Tibial artery (tissue), 4 donors: ENCODE data around the gene MEG3.

ENCODE experiments used
- DNase-seq, 2 donors: peaks; one replicate each; pipeline ENCODE4 v3.0.0-alpha.2; 2019
- H3K27ac ChIP-seq, 2 donors: fragments of 200-600 bp; sonication (generic) in 1 of 2; 1 replicate in 1 of 2; 2 replicates in 1 of 2; pipeline ENCODE4 v1.5.1; 2018 to 2019; ENCODE audit warnings: mild to moderate bottlenecking in 1 of 2
- H3K27me3 ChIP-seq, 2 donors: fragments of 200-600 bp; sonication (generic) in 1 of 2; one replicate each; pipeline versions ENCODE4 v1.5.1 to v1.6.0; 2016 to 2019
- H3K36me3 ChIP-seq, 3 donors: fragments of 200-600 bp; sonication (generic) in 2 of 3; one replicate each; pipeline ENCODE4 v1.5.1; 2016 to 2019; ENCODE audit warnings: mild to moderate bottlenecking in 2 of 3
- H3K4me1 ChIP-seq, 4 donors: fragments of 200-600 bp; sonication (generic) in 2 of 4; 1 replicate in 3 of 4; 2 replicates in 1 of 4; pipeline ENCODE4 v1.5.1; 2016 to 2019
- H3K4me3 ChIP-seq, 2 donors: fragments of 200-600 bp; sonication (generic) in 1 of 2; 1 replicate in 1 of 2; 2 replicates in 1 of 2; pipeline ENCODE4 v1.5.1; 2018 to 2019; ENCODE audit warnings: mild to moderate bottlenecking in 2 of 2
- H3K9me3 ChIP-seq, 3 donors: fragments of 200-600 bp; sonication (generic) in 1 of 3; one replicate each; pipeline ENCODE4 v1.5.1; 2016 to 2019
- CTCF ChIP-seq, 2 experiments: fragments of 200-600 bp in 1 of 2; fragments of 450-650 bp in 1 of 2; IDR thresholded peaks; one replicate each; pipeline ENCODE4 v1.5.1; 2017 to 2019; ENCODE audit warnings: antibody characterized with exemption in 2 of 2, mild to moderate bottlenecking in 1 of 2, moderate library complexity in 1 of 2
- intact Hi-C: fragments of 100-400 bp; cut with DNase I; formaldehyde crosslinking; loops from one replicate; pipeline ENCODE4 v1.15.0; 2023; ENCODE audit warnings: low total_unique reads

The MEG3 gene

DNA sequence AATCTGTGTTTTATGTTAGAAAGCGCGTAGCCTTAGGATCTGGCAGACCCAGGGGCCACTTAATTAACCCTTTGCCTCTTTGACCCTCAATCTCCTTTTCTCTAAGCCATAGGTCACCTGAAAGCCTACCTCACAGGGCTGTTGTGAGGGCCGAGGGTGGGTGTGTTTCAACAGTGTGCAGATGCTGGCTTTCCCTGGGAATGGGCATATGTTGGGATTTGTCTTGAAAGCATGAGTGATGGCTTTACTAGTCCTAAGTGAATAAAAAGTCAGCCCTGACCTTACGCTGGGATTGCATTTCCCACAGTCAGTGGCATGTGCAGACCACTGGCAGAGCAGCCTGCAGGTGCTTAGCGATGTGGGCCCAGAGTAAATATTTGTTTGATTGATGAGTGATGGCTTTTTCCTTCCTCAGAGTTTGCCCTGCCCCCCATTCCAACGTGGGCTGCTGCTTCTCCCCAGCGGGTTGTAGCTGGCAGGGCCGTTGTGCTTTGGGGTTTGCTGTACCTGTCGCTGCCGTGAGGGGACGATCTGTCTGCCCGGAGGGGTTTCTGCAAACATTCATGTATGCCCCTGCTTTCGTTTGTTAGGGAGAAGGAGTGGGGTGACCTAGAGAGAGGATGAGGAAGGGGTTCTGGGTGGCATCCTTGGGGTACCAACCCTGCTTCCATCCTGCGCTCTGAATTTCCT lies 31.5 kb downstream of the MEG3 start:
- Histone ChIP-seq H3K36me3 (no peaks in the 10 kb centered on the region), H3K27ac (no peak overlapping the region), H3K27me3 (peaks cover 0 to 12% of the 10 kb centered on the region in 2 donors), H3K4me3 (no peak overlapping the region), H3K9me3 (no peaks in the 10 kb centered on the region), H3K4me1 (no peaks in the 10 kb centered on the region)
- intact Hi-C loops: no loop called here
- TF ChIP-seq CTCF (IDR thresholded peaks at IDR 0.05): no peak
- DNase-seq: no peak

DNA sequence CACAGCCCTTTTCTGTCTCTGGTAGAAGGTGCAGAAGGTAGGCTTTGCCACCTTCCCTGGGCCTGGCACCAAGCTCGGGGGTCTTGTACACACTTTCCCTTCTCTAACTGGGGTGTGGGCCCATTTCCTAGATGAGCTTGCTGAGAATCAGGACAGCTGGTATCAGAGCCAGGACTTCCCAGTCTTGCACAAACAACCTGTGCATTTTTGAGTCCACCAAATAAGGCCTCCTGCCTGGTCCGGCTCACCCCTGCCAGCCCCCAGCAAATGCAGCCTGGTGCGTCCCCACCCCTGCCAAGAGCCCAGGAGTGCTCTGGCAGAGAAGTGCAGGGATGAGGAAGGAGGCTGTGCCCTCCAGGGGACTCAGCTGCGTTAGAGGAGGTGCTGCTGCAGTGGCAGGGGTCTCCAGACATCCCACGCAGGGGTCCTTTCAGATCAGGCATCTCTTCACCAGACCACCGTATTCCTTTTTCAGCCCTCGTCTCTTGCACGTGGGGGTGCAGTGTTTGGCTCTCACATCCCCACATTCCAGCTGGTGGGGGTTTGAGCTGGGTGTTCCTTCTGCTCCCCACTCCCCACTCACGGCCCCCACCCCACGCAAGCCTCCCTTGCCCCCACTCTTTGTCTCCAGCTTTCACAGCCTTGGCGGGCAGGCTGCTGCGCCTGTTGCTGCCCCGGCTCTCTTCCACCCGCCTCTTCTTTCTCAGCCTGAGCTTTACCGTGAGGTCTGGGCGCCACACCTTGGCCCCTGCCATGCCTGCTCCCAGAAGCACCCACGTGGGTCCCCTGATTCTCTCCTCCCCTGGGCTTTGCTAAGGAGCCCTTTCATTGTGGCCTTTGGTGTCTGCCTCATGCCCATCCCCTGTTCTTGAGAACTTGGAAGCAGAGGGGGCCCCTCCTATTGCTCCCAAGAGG lies 32.3 kb downstream of the MEG3 start:
- Histone ChIP-seq H3K4me3 (no peak overlapping the region), H3K27me3 (peaks cover 0 to 12% of the 10 kb centered on the region in 2 donors), H3K9me3 (no peaks in the 10 kb centered on the region), H3K27ac (no peak overlapping the region), H3K4me1 (no peaks in the 10 kb centered on the region), H3K36me3 (no peaks in the 10 kb centered on the region)
- no peak for DNase-seq
- no peak for TF ChIP-seq CTCF (IDR thresholded peaks at IDR 0.05)
- intact Hi-C loops: no loop called here

GRCh38 chr14:100858838-100859220 lies 32.9 kb downstream of the MEG3 start:
- Histone ChIP-seq H3K36me3 (no peaks in the 10 kb centered on the region), H3K4me3 (no peak overlapping the region), H3K27ac (no peak overlapping the region), H3K9me3 (no peaks in the 10 kb centered on the region), H3K4me1 (no peaks in the 10 kb centered on the region), H3K27me3 (peaks cover 0 to 12% of the 10 kb centered on the region in 2 donors)
- intact Hi-C loops: no loop called here
- DNase-seq: no peak
- TF ChIP-seq CTCF (IDR thresholded peaks at IDR 0.05): no peak

GRCh38 chr14:100859781-100860180 lies 33.9 kb downstream of the MEG3 start:
- Histone ChIP-seq H3K27me3 (peaks cover 0 to 12% of the 10 kb centered on the region in 2 donors), H3K9me3 (no peaks in the 10 kb centered on the region), H3K27ac (no peak overlapping the region), H3K36me3 (no peaks in the 10 kb centered on the region), H3K4me3 (no peak overlapping the region), H3K4me1 (no peaks in the 10 kb centered on the region)
- DNase-seq: no peak
- intact Hi-C loops: no loop called here
- TF ChIP-seq CTCF (IDR thresholded peaks at IDR 0.05): no peak

DNA sequence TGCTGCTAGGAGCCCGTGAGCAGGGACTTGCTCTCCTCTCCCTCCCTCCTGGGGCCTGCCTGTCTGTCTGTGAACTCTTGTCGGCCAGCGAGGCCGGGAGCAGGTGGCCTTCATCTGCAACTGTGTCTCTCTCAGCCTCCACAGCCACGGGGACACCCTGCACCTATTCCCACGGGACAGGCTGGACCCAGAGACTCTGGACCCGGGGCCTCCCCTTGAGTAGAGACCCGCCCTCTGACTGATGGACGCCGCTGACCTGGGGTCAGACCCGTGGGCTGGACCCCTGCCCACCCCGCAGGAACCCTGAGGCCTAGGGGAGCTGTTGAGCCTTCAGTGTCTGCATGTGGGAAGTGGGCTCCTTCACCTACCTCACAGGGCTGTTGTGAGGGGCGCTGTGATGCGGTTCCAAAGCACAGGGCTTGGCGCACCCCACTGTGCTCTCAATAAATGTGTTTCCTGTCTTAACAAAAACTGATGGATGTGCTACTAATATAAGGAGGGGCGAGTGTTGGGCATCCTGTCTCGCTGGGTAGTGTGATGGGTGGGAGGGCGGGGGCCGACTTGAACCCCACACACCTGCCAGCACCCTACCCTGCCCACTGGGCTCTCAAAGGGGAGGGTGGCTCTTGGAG lies 34.8 kb downstream of the MEG3 start:
- no peaks in the 10 kb centered on the region for H3K36me3 ChIP-seq
- no peak overlapping the region for H3K4me3 ChIP-seq
- DNase-seq: no peak
- intact Hi-C loops: no loop called here
- H3K9me3 ChIP-seq: no peaks in the 10 kb centered on the region
- H3K4me1 ChIP-seq: no peaks in the 10 kb centered on the region
- no peak overlapping the region for H3K27ac ChIP-seq
- TF ChIP-seq CTCF (IDR thresholded peaks at IDR 0.05): no peak
- peaks cover 0 to 12% of the 10 kb centered on the region in 2 donors for H3K27me3 ChIP-seq
